Ascending aorta (tissue), 2 donors: ENCODE results near the gene FOXL2. TPM values are rescaled to one million over a fixed set of nuclear protein-coding genes. Genes with fewer than 3 reads are reported as not detected.

Experiments used
- DNase-seq, 2 donors: peaks; one replicate each; pipeline ENCODE4 v3.0.0-alpha.2; 2019; ENCODE audit warnings: low spot score in 2 of 2
- H3K27ac ChIP-seq, 2 donors: fragments of 200-600 bp; sonication (generic); one replicate each; pipeline ENCODE4 v1.5.1; 2016 to 2017; ENCODE audit warnings: mild to moderate bottlenecking in 1 of 2
- H3K27me3 ChIP-seq: fragments of 200-600 bp; sonication (generic); one replicate; pipeline ENCODE4 v1.5.1; 2017
- H3K36me3 ChIP-seq, 2 donors: fragments of 200-600 bp; sonication (generic); one replicate each; pipeline ENCODE4 v1.5.1; 2016
- H3K4me1 ChIP-seq, 2 donors: fragments of 200-600 bp; sonication (generic); one replicate each; pipeline ENCODE4 v1.5.1; 2016 to 2017; ENCODE audit warnings: mild to moderate bottlenecking in 1 of 2
- H3K4me3 ChIP-seq, 2 donors: fragments of 200-600 bp; sonication (generic); one replicate each; pipeline ENCODE4 v1.5.1; 2016 to 2017; ENCODE audit warnings: mild to moderate bottlenecking in 1 of 2
- H3K9me3 ChIP-seq, 2 donors: fragments of 200-600 bp; sonication (generic); one replicate each; pipeline ENCODE4 v1.5.1; 2016
- CTCF ChIP-seq, 3 experiments: fragments of 200-600 bp in 2 of 3; fragments of 450-650 bp in 1 of 3; sonication (generic) in 2 of 3; IDR thresholded peaks; one replicate each; pipeline ENCODE4 v1.5.1; 2016 to 2019; ENCODE audit warnings: antibody characterized with exemption in 3 of 3, mild to moderate bottlenecking in 1 of 3, moderate library complexity in 1 of 3
- intact Hi-C: fragments of 100-400 bp; cut with DNase I; formaldehyde crosslinking; loops from one replicate; pipeline ENCODE4 v1.15.1; 2023
- total RNA-seq: library from RNA; depleted of rRNA; stranded (reverse); fragments of >200 nt; gene quantifications from one replicate; pipeline ENCODE4 v1.1.0, GENCODE V29; 2016

FOXL2 gene
- total RNA-seq, 1 donor from 2014 or later, result not detected

GRCh38 chr3:138944929-138945708 is 1.8 kb downstream of the FOXL2 start:
- Histone ChIP-seq H3K4me3 (peak overlapping the region; percentile 50 to 69), H3K27me3 (peaks cover 52% of the 10 kb centered on the region), H3K27ac (no peak overlapping the region), H3K4me1 (peaks cover 20 to 23% of the 10 kb centered on the region in 2 donors), H3K9me3 (no peaks in the 10 kb centered on the region), H3K36me3 (no peaks in the 10 kb centered on the region)
- no peak for TF ChIP-seq CTCF (IDR thresholded peaks at IDR 0.05)
- DNase-seq, result no peak
- intact Hi-C loops, result no loop called here

- no peaks in the 10 kb centered on the region for H3K9me3 ChIP-seq
Observed at GRCh38 chr3:138944654-138944928, 2.3 kb downstream of the FOXL2 start.

GRCh38 chr3:138943724-138944653 is 2.9 kb downstream of the FOXL2 start:
- no peaks in the 10 kb centered on the region for H3K9me3 ChIP-seq
- DNase-seq, result no peak
- H3K27ac ChIP-seq, result no peak overlapping the region
- intact Hi-C loops, result no loop called here
- no peak for TF ChIP-seq CTCF (IDR thresholded peaks at IDR 0.05)
- H3K36me3 ChIP-seq, result no peaks in the 10 kb centered on the region
- H3K27me3 ChIP-seq, result peaks cover 63% of the 10 kb centered on the region
- H3K4me1 ChIP-seq, result peaks cover 21 to 24% of the 10 kb centered on the region in 2 donors
- no peak overlapping the region for H3K4me3 ChIP-seq

More at GRCh38 chr3:138944654-138944928, 2.3 kb downstream of the FOXL2 start:
- TF ChIP-seq CTCF (IDR thresholded peaks at IDR 0.05), result no peak
- peak overlapping the region; percentile 50 to 69 for H3K4me3 ChIP-seq
- peaks cover 57% of the 10 kb centered on the region for H3K27me3 ChIP-seq
- DNase-seq, result no peak
- no peak overlapping the region for H3K27ac ChIP-seq
- H3K36me3 ChIP-seq, result no peaks in the 10 kb centered on the region
- intact Hi-C loops, result no loop called here
- peaks cover 16 to 20% of the 10 kb centered on the region in 2 donors for H3K4me1 ChIP-seq

GRCh38 chr3:138942861-138943623 is 3.9 kb downstream of the FOXL2 start:
- no peak for TF ChIP-seq CTCF (IDR thresholded peaks at IDR 0.05)
- DNase-seq, result no peak
- Histone ChIP-seq H3K27me3 (peaks cover 72% of the 10 kb centered on the region), H3K9me3 (no peaks in the 10 kb centered on the region), H3K4me1 (peaks cover 26 to 32% of the 10 kb centered on the region in 2 donors), H3K36me3 (no peaks in the 10 kb centered on the region), H3K27ac (no peak overlapping the region), H3K4me3 (no peak overlapping the region)
- intact Hi-C loops, result no loop called here

GRCh38 chr3:138942271-138942670 is 4.7 kb downstream of the FOXL2 start:
- Histone ChIP-seq H3K27me3 (peaks cover 75% of the 10 kb centered on the region), H3K4me1 (peaks cover 26 to 38% of the 10 kb centered on the region in 2 donors), H3K27ac (no peak overlapping the region), H3K9me3 (no peaks in the 10 kb centered on the region), H3K36me3 (no peaks in the 10 kb centered on the region), H3K4me3 (no peak overlapping the region)
- DNase-seq, result no peak
- intact Hi-C loops, result no loop called here
- TF ChIP-seq CTCF (IDR thresholded peaks at IDR 0.05), result no peak
